IMR-90 (cell line): ENCODE measurements around the gene SULT1A3. TPM values are rescaled to one million over a fixed set of nuclear protein-coding genes. Genes with fewer than 3 reads are reported as not detected.

Experiments
- ATAC-seq: fragments of 200-7000 bp; cut with Tn5 transposase; 2 replicates; pipeline ENCODE4 v1.9.1; 2020; ENCODE audit warnings: low read depth, mild to moderate bottlenecking, moderate library complexity
- BruUV-seq: library from RNA; stranded (reverse); fragments of 400-500 nt; replicated peaks from 2 replicates; lab custom pipeline; 2021; lab: Mats Ljungman, UMichigan
- CTCF ChIA-PET: fragments of 300-600 bp; formaldehyde crosslinking; extraction: SDS; loops from one replicate; lab custom pipeline; 2021; ENCODE audit warnings: antibody characterized with exemption; lab: Yijun Ruan, JAX
- POLR2A ChIA-PET: fragments of 300-600 bp; sonication (Branson Sonifier 250); formaldehyde crosslinking; loops from one replicate; lab custom pipeline; 2022; ENCODE audit warnings: antibody characterized with exemption; ENCODE audit not compliant: unreplicated experiment; lab: Charles Lee
- DNase-seq: peaks from one replicate; pipeline ENCODE4 v3.0.0; 2013
- H2AFZ ChIP-seq: replicated peaks from 2 replicates; pipeline ENCODE3; 2013; ENCODE audit warnings: low read length, mild to moderate bottlenecking; ENCODE audit not compliant: poor library complexity
- H2AK5ac ChIP-seq: 2 replicates; pipeline ENCODE4 v1.6.1; 2013; ENCODE audit warnings: low read depth, low read length, inconsistent platforms
- H2AK9ac ChIP-seq: replicated peaks from 2 replicates; pipeline ENCODE3; 2013; ENCODE audit warnings: mild to moderate bottlenecking, low read depth, low read length, moderate library complexity; ENCODE audit not compliant: poor library complexity
- H2BK120ac ChIP-seq: 2 replicates; pipeline ENCODE4 v1.6.1; 2013; ENCODE audit warnings: low read depth, low read length, inconsistent platforms
- H2BK15ac ChIP-seq: 3 replicates; pipeline ENCODE4 v1.6.1; 2013; ENCODE audit warnings: low read depth, low read length, inconsistent platforms
- H2BK20ac ChIP-seq: 2 replicates; pipeline ENCODE4 v1.6.1; 2013; ENCODE audit warnings: low read depth, mild to moderate bottlenecking, inconsistent platforms, low read length, moderate library complexity
- H2BK5ac ChIP-seq: 2 replicates; pipeline ENCODE4 v1.6.1; 2013; ENCODE audit warnings: mild to moderate bottlenecking, low read depth, low read length, inconsistent platforms; ENCODE audit not compliant: poor library complexity, severe bottlenecking
- H3K14ac ChIP-seq: replicated peaks from 2 replicates; pipeline ENCODE4 v1.6.1; 2013; ENCODE audit warnings: low read depth, low read length, inconsistent platforms
- H3K18ac ChIP-seq: 2 replicates; pipeline ENCODE4 v1.6.1; 2013; ENCODE audit warnings: low read depth, low read length, control low read depth
- H3K23ac ChIP-seq: 2 replicates; pipeline ENCODE4 v1.6.1; 2013; ENCODE audit warnings: low read depth, low read length, inconsistent platforms
- H3K27ac ChIP-seq: 2 replicates; pipeline ENCODE4 v1.5.1; 2013; ENCODE audit warnings: mild to moderate bottlenecking, control low read depth, low read length; ENCODE audit not compliant: insufficient read depth
- H3K27me3 ChIP-seq: 2 replicates; pipeline ENCODE4 v1.6.1; 2013; ENCODE audit warnings: low read length; ENCODE audit not compliant: control insufficient read depth, insufficient read depth
- H3K36me3 ChIP-seq: 2 replicates; pipeline ENCODE4 v1.6.1; 2013; ENCODE audit warnings: low read length, mixed read lengths; ENCODE audit not compliant: control insufficient read depth, insufficient read depth
- H3K4ac ChIP-seq: 2 replicates; pipeline ENCODE4 v1.6.1; 2013; ENCODE audit warnings: low read depth, low read length, inconsistent platforms
- H3K4me1 ChIP-seq: 2 replicates; pipeline ENCODE4 v1.6.1; 2013; ENCODE audit warnings: low read length, mixed read lengths; ENCODE audit not compliant: control insufficient read depth, insufficient read depth
- H3K4me2 ChIP-seq: 2 replicates; pipeline ENCODE4 v1.6.1; 2013; ENCODE audit warnings: low read depth, mild to moderate bottlenecking, control low read depth, low read length, moderate library complexity
- H3K4me3 ChIP-seq: 2 replicates; pipeline ENCODE4 v1.5.1; 2013; ENCODE audit warnings: low read depth, mild to moderate bottlenecking, control low read depth, low read length, moderate library complexity; ENCODE audit not compliant: insufficient read depth
- H3K56ac ChIP-seq: 2 replicates; pipeline ENCODE4 v1.6.1; 2013; ENCODE audit warnings: low read length, inconsistent platforms; ENCODE audit not compliant: insufficient read depth; ENCODE audit errors: extremely low read depth
- H3K79me1 ChIP-seq, 2 experiments: 2 replicates each; pipeline ENCODE4 v1.6.1; 2013; ENCODE audit warnings: low read length in 2 of 2, inconsistent platforms in 1 of 2, low read depth in 1 of 2
- H3K9ac ChIP-seq: 2 replicates; pipeline ENCODE4 v1.6.1; 2013; ENCODE audit warnings: low read depth, low read length, control low read depth
- H3K9me1 ChIP-seq: 2 replicates; pipeline ENCODE4 v1.6.1; 2013; ENCODE audit warnings: low read length, inconsistent platforms; ENCODE audit not compliant: insufficient read depth
- H3K9me3 ChIP-seq: 2 replicates; pipeline ENCODE4 v1.6.1; 2013; ENCODE audit warnings: low read length; ENCODE audit not compliant: control insufficient read depth, insufficient read depth
- H4K20me1 ChIP-seq: 2 replicates; pipeline ENCODE4 v1.6.1; 2013; ENCODE audit warnings: low read length, inconsistent platforms; ENCODE audit not compliant: insufficient read depth
- H4K5ac ChIP-seq: 2 replicates; pipeline ENCODE4 v1.6.1; 2013; ENCODE audit warnings: mild to moderate bottlenecking, low read depth, low read length, control low read depth
- H4K8ac ChIP-seq, 2 experiments: 2 replicates each; pipeline ENCODE4 v1.6.1; 2013; ENCODE audit warnings: low read depth in 2 of 2, low read length in 2 of 2, control low read depth in 1 of 2, inconsistent platforms in 1 of 2
- H4K91ac ChIP-seq: 2 replicates; pipeline ENCODE4 v1.6.1; 2013; ENCODE audit warnings: low read depth, low read length, inconsistent platforms; ENCODE audit not compliant: insufficient read depth
- BHLHE40 ChIP-seq: fragments of 150-350 bp; IDR thresholded peaks from 2 replicates; pipeline ENCODE4 v1.6.1; 2016; ENCODE audit warnings: mild to moderate bottlenecking, low read depth, low read length
- CEBPB ChIP-seq: IDR thresholded peaks from 2 replicates; pipeline ENCODE4 v1.6.1; 2012; ENCODE audit warnings: low read depth, low read length, improper control_type of control experiment
- CHD1 ChIP-seq: IDR thresholded peaks from 2 replicates; pipeline ENCODE4 v1.6.1; 2012; ENCODE audit warnings: low read depth, low read length, improper control_type of control experiment
- MAZ ChIP-seq: IDR thresholded peaks from 2 replicates; pipeline ENCODE4 v1.6.1; 2012; ENCODE audit warnings: low read depth, mild to moderate bottlenecking, low read length, improper control_type of control experiment, moderate library complexity, borderline replicate concordance
- MXI1 ChIP-seq: IDR thresholded peaks from 2 replicates; pipeline ENCODE4 v1.6.1; 2012; ENCODE audit warnings: low read depth, mild to moderate bottlenecking, low read length, moderate library complexity, borderline replicate concordance
- NFE2L2 ChIP-seq: fragments of 150-350 bp; IDR thresholded peaks from 2 replicates; pipeline ENCODE4 v1.6.1; 2016; ENCODE audit warnings: low read depth, mild to moderate bottlenecking, low read length
- POLR2A ChIP-seq: IDR thresholded peaks from 2 replicates; pipeline ENCODE4 v1.6.1; 2012; ENCODE audit warnings: mild to moderate bottlenecking, low read depth, low read length
- RAD21 ChIP-seq: IDR thresholded peaks from 2 replicates; pipeline ENCODE4 v1.6.1; 2012; ENCODE audit warnings: low read length, improper control_type of control experiment
- RCOR1 ChIP-seq: IDR thresholded peaks from 2 replicates; pipeline ENCODE4 v1.6.1; 2012; ENCODE audit warnings: mild to moderate bottlenecking, low read length, improper control_type of control experiment; ENCODE audit not compliant: insufficient replicate concordance
- USF2 ChIP-seq: fragments of 150-350 bp; IDR thresholded peaks from 2 replicates; pipeline ENCODE4 v1.6.1; 2017; ENCODE audit warnings: mild to moderate bottlenecking, antibody characterized with exemption, low read length, low read depth
- WGBS, 2 experiments: methylation state at CpG; one replicate each; pipeline versions ENCODE4 v1.1.5 to v1.1.7; 2013; ENCODE audit warnings: missing lambda C conversion rate in 2 of 2; ENCODE audit not compliant: insufficient read length in 1 of 2; ENCODE audit errors: extremely low coverage in 2 of 2; 5-methylcytosine and 5-hydroxymethylcytosine counted together
- dilution Hi-C: fragments of 300-500 bp; cut with HindIII; formaldehyde crosslinking; loops from one replicate; pipeline ENCODE4 v1.14.3; 2018; ENCODE audit warnings: low sequenced_read_pairs; ENCODE audit not compliant: unreplicated experiment
- in situ Hi-C: fragments of 300-500 bp; cut with MboI; formaldehyde crosslinking; loops from 3 replicates; pipeline ENCODE4 v1.14.3; 2019; ENCODE audit warnings: low sequenced_read_pairs, inconsistent platforms, mixed read lengths
- intact Hi-C: fragments of 100-400 bp; cut with micrococcal nuclease; formaldehyde crosslinking; loops from 2 replicates; pipeline ENCODE4 v1.10.0; 2022
- polyA plus RNA-seq, 3 experiments: library from polyadenylated mRNA; depleted of rRNA; stranded (reverse); fragments of >200 nt; gene quantifications; 2 replicates each; pipeline ENCODE4 v1.2.3, GENCODE V29; 2012; ENCODE audit warnings: low replicate concordance in 1 of 3
- total RNA-seq: library from RNA; depleted of rRNA; stranded (reverse); fragments of >200 nt; gene quantifications from 2 replicates; pipeline ENCODE4 v1.2.3, GENCODE V29; 2012

SULT1A3 gene
- total and polyA plus RNA-seq, 2 of the 4 experiments (the other 2 are of a cell fraction) = 0.18 to 17.2 TPM

GRCh38 chr16:30179195-30179594 is 19.9 kb upstream of the SULT1A3 start:
- no TSS peak for BruUV-seq
- no peak overlapping the region for H3K4me3 ChIP-seq
- no peaks in the 10 kb centered on the region for H3K79me1 ChIP-seq
- H3K4me2 ChIP-seq = no peak overlapping the region
- H4K5ac ChIP-seq = no peak overlapping the region
- no peak overlapping the region for H3K14ac ChIP-seq
- H2AK5ac ChIP-seq = no peak overlapping the region
- H2AFZ ChIP-seq = no peak overlapping the region
- no peaks in the 10 kb centered on the region; the same call in 1 of the 2 replicates for H4K20me1 ChIP-seq
- H2BK120ac ChIP-seq = no peak overlapping the region
- H2BK15ac ChIP-seq = no peak overlapping the region
- H3K56ac ChIP-seq = no peak overlapping the region
- no peak overlapping the region for H4K91ac ChIP-seq
- intact Hi-C loops (no loop called here), dilution Hi-C loops (no loop called here), in situ Hi-C loops (loop anchor here (25.0 kb wide), 1 partner anchor 233 kb away; the partner anchor contains the start of gene ZNF771)
- no peak overlapping the region for H2AK9ac ChIP-seq
- no peak overlapping the region for H4K8ac ChIP-seq
- TF ChIP-seq MXI1 = no peak
- no peak for TF ChIP-seq RCOR1
- TF ChIP-seq POLR2A = no peak
- TF ChIP-seq BHLHE40 = no peak
- no peak for TF ChIP-seq CHD1
- TF ChIP-seq CEBPB = no peak
- TF ChIP-seq RAD21 = no peak
- no peak for TF ChIP-seq NFE2L2
- no peak for TF ChIP-seq MAZ
- TF ChIP-seq USF2 = no peak
- no peak for ATAC-seq
- no peaks in the 10 kb centered on the region for H3K9me3 ChIP-seq
- 87% methylated on average over 3 of the region's 4 CpGs; no CpG with 5 or more reads in 1 of the 2 experiments for WGBS, 2 experiments
- H3K9me1 ChIP-seq = peaks cover 3% of the 10 kb centered on the region; the same call in 1 of the 2 replicates
- no peak for DNase-seq
- H3K9ac ChIP-seq = no peak overlapping the region
- H2BK5ac ChIP-seq = no peak overlapping the region
- no peaks in the 10 kb centered on the region for H3K36me3 ChIP-seq
- H3K27ac ChIP-seq = no peak overlapping the region
- H3K27me3 ChIP-seq = peaks cover 3% of the 10 kb centered on the region; the same call in 1 of the 2 replicates
- no peak overlapping the region for H3K23ac ChIP-seq
- peaks cover 2% of the 10 kb centered on the region; the same call in 1 of the 2 replicates for H3K4me1 ChIP-seq
- no peak overlapping the region for H3K18ac ChIP-seq
- H3K4ac ChIP-seq = no peak overlapping the region
- ChIA-PET CTCF (no interaction called here), POLR2A (no interaction called here)
- no peak overlapping the region for H2BK20ac ChIP-seq
